Endothelial cell of umbilical vein (primary cell): ENCODE data around the gene NRBF2.

Source experiments
- EZH2 ChIP-seq: IDR thresholded peaks from 2 replicates; pipeline ENCODE4 v1.6.1; 2012; ENCODE audit warnings: borderline replicate concordance, low read depth, mild to moderate bottlenecking, moderate library complexity, low read length, inconsistent platforms; ENCODE audit not compliant: severe bottlenecking
- FOS ChIP-seq: IDR thresholded peaks from 2 replicates; pipeline ENCODE4 v1.6.1; 2011; ENCODE audit warnings: mild to moderate bottlenecking, low read length, moderate library complexity, borderline replicate concordance; ENCODE audit not compliant: insufficient read depth
- GATA2 ChIP-seq: IDR thresholded peaks from 2 replicates; pipeline ENCODE4 v1.7.0; 2011; ENCODE audit warnings: low read depth, mild to moderate bottlenecking, moderate library complexity, mixed read lengths, low read length; ENCODE audit not compliant: insufficient read length, insufficient read depth
- JUN ChIP-seq: IDR thresholded peaks from 2 replicates; pipeline ENCODE4 v1.6.1; 2011; ENCODE audit warnings: borderline replicate concordance, low read depth; ENCODE audit not compliant: insufficient read length, insufficient read depth
- MYC ChIP-seq: IDR thresholded peaks from one replicate; pipeline ENCODE4 v1.6.1; 2011; ENCODE audit warnings: mild to moderate bottlenecking, low read depth, low read length
- POLR2A ChIP-seq: IDR thresholded peaks from 2 replicates; pipeline ENCODE4 v1.6.1; 2012; ENCODE audit warnings: low read depth, mild to moderate bottlenecking, control low read depth, low read length
- POLR2AphosphoS5 ChIP-seq: IDR thresholded peaks from 2 replicates; pipeline ENCODE4 v1.6.1; 2012; ENCODE audit warnings: low read depth, mild to moderate bottlenecking, control low read depth, low read length, moderate library complexity; ENCODE audit not compliant: insufficient read depth
- TF ChIP-seq, protein P1 (sequence below), 2 donors: IDR thresholded peaks; 1 replicate in 1 of 2; 2 replicates in 1 of 2; pipeline ENCODE4 v1.5.1; 2011; ENCODE audit warnings: low read length in 2 of 2, mild to moderate bottlenecking in 2 of 2, moderate library complexity in 2 of 2, control low read depth in 1 of 2, inconsistent platforms in 1 of 2, low read depth in 1 of 2; ENCODE audit not compliant: insufficient read depth in 1 of 2; ENCODE audit errors: extremely low read depth in 1 of 2
- TF ChIP-seq, protein P2 (sequence below): IDR thresholded peaks from 2 replicates; pipeline ENCODE4 v1.6.1; 2011; ENCODE audit not compliant: insufficient read depth, insufficient read length

DNA sequence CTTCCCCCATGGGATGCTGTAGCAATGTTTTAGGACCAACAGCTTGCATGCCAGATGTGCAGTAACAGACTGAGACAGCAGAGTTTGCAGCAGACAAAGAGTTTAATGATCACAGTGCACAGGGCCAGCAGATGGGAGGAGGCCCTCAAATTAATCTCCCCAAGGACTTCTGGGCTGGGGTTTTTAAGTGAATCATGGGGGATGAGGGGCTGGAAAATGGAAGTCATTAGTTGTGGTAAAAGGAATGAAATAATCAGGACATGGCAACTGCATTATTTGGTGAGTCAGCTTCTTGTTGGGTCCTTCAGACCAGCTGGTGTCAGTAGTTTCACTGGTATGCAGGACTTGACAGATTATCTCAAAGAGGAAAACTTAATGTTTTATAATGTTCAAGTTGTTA is 12.6 kb upstream of the NRBF2 start:
- TF ChIP-seq, protein P1, sequence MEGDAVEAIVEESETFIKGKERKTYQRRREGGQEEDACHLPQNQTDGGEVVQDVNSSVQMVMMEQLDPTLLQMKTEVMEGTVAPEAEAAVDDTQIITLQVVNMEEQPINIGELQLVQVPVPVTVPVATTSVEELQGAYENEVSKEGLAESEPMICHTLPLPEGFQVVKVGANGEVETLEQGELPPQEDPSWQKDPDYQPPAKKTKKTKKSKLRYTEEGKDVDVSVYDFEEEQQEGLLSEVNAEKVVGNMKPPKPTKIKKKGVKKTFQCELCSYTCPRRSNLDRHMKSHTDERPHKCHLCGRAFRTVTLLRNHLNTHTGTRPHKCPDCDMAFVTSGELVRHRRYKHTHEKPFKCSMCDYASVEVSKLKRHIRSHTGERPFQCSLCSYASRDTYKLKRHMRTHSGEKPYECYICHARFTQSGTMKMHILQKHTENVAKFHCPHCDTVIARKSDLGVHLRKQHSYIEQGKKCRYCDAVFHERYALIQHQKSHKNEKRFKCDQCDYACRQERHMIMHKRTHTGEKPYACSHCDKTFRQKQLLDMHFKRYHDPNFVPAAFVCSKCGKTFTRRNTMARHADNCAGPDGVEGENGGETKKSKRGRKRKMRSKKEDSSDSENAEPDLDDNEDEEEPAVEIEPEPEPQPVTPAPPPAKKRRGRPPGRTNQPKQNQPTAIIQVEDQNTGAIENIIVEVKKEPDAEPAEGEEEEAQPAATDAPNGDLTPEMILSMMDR (IDR thresholded peaks at IDR 0.05; ENCODE audit: extremely low read depth in 1 of 2, insufficient read depth in 1 of 2, low read depth in 1 of 2, low read length in 2 of 2): no peak
- TF ChIP-seq EZH2: no peak
- TF ChIP-seq JUN: no peak
- no peak for TF ChIP-seq POLR2AphosphoS5
- TF ChIP-seq POLR2A: no peak
- TF ChIP-seq, protein P2, sequence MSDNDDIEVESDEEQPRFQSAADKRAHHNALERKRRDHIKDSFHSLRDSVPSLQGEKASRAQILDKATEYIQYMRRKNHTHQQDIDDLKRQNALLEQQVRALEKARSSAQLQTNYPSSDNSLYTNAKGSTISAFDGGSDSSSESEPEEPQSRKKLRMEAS: no peak
- no peak for TF ChIP-seq FOS
- TF ChIP-seq GATA2: no peak
- no peak for TF ChIP-seq MYC
